Loucy (cell line): ENCODE data around the gene GLT1D1.

Experiments used
- H2AFZ ChIP-seq: fragments of 200-600 bp; sonication (generic); 2 replicates; pipeline ENCODE4 v1.6.0; 2016; ENCODE audit warnings: antibody characterized with exemption, mild to moderate bottlenecking, low read length, moderate library complexity
- H3F3A ChIP-seq: fragments of 200-600 bp; 2 replicates; pipeline ENCODE4 v1.6.0; 2016; ENCODE audit warnings: antibody characterized with exemption, low read depth, mild to moderate bottlenecking
- H3K27me3 ChIP-seq: fragments of 200-600 bp; sonication (generic); 2 replicates; pipeline ENCODE4 v1.6.1; 2014; ENCODE audit warnings: low read length, mild to moderate bottlenecking; ENCODE audit not compliant: insufficient read depth, poor library complexity, severe bottlenecking
- H3K36me3 ChIP-seq: fragments of 200-600 bp; sonication (generic); 2 replicates; pipeline ENCODE4 v1.6.1; 2016; ENCODE audit warnings: low read length; ENCODE audit not compliant: insufficient read depth
- H3K4me1 ChIP-seq: fragments of 200-600 bp; sonication (generic); 2 replicates; pipeline ENCODE4 v1.5.1; 2014; ENCODE audit warnings: low read length, mild to moderate bottlenecking; ENCODE audit not compliant: insufficient read depth, poor library complexity, severe bottlenecking
- H3K4me2 ChIP-seq: fragments of 200-600 bp; sonication (generic); 2 replicates; pipeline ENCODE4 v1.6.0; 2014; ENCODE audit warnings: antibody characterized with exemption, low read length, low read depth, mild to moderate bottlenecking; ENCODE audit not compliant: poor library complexity, severe bottlenecking
- H3K4me3 ChIP-seq: fragments of 200-600 bp; sonication (generic); 2 replicates; pipeline ENCODE4 v1.5.1; 2014; ENCODE audit warnings: low read length, mild to moderate bottlenecking, mixed read lengths; ENCODE audit not compliant: poor library complexity, severe bottlenecking
- H3K79me2 ChIP-seq: fragments of 200-600 bp; sonication (generic); 2 replicates; pipeline ENCODE4 v1.6.1; 2014; ENCODE audit warnings: low read length; ENCODE audit not compliant: insufficient read depth
- H3K9ac ChIP-seq: fragments of 200-600 bp; sonication (generic); 2 replicates; pipeline ENCODE4 v1.6.0; 2014; ENCODE audit warnings: mild to moderate bottlenecking, low read depth, low read length, moderate library complexity; ENCODE audit not compliant: poor library complexity, severe bottlenecking
- H3K9me2 ChIP-seq: fragments of 200-600 bp; sonication (generic); replicated peaks from 2 replicates; pipeline ENCODE4 v1.6.1; 2016; ENCODE audit warnings: low read depth, low read length, mixed read lengths
- H3K9me3 ChIP-seq: fragments of 200-600 bp; sonication (generic); 2 replicates; pipeline ENCODE4 v1.6.1; 2014; ENCODE audit warnings: mild to moderate bottlenecking, antibody characterized with exemption, low read length, low read depth; ENCODE audit not compliant: insufficient read depth
- H4K20me1 ChIP-seq: fragments of 200-600 bp; sonication (generic); 2 replicates; pipeline ENCODE4 v1.6.0; 2014; ENCODE audit warnings: antibody characterized with exemption, low read length, mild to moderate bottlenecking; ENCODE audit not compliant: insufficient read depth, poor library complexity, severe bottlenecking
- CTCF ChIP-seq: fragments of 200-600 bp; sonication (generic); conservative IDR thresholded peaks from 2 replicates; pipeline ENCODE4 v1.5.1; 2014; ENCODE audit warnings: mild to moderate bottlenecking, antibody characterized with exemption, low read length
- EZH2phosphoT487 ChIP-seq: fragments of 200-600 bp; IDR thresholded peaks from 2 replicates; pipeline ENCODE4 v1.6.1; 2018; ENCODE audit warnings: antibody characterized with exemption, mild to moderate bottlenecking, moderate library complexity, borderline replicate concordance

The GLT1D1 gene

GRCh38 chr12:128891856-128892255 is 38.6 kb downstream of the GLT1D1 start:
- no peaks in the 10 kb centered on the region for H3K4me1 ChIP-seq
- H3K36me3 ChIP-seq, result no peaks in the 10 kb centered on the region
- TF ChIP-seq CTCF (no peak), EZH2phosphoT487 (no peak)
- H3K9ac ChIP-seq, result no peak overlapping the region
- no peak overlapping the region for H2AFZ ChIP-seq
- no peak overlapping the region for H3K4me3 ChIP-seq
- no peaks in the 10 kb centered on the region for H4K20me1 ChIP-seq
- no peaks in the 10 kb centered on the region for H3K27me3 ChIP-seq
- no peaks in the 10 kb centered on the region for H3K9me2 ChIP-seq
- no peak overlapping the region for H3K4me2 ChIP-seq
- no peaks in the 10 kb centered on the region for H3K9me3 ChIP-seq
- H3F3A ChIP-seq, result no peaks in the 10 kb centered on the region
- H3K79me2 ChIP-seq, result no peaks in the 10 kb centered on the region

GRCh38 chr12:128903236-128903635 is 50.0 kb downstream of the GLT1D1 start:
- no peaks in the 10 kb centered on the region for H3K9me3 ChIP-seq
- H3F3A ChIP-seq, result no peaks in the 10 kb centered on the region
- H3K9ac ChIP-seq, result no peak overlapping the region
- H3K4me1 ChIP-seq, result no peaks in the 10 kb centered on the region
- TF ChIP-seq CTCF (no peak), EZH2phosphoT487 (no peak)
- H2AFZ ChIP-seq, result no peak overlapping the region
- H3K9me2 ChIP-seq, result no peaks in the 10 kb centered on the region
- H3K27me3 ChIP-seq, result no peaks in the 10 kb centered on the region
- no peak overlapping the region for H3K4me2 ChIP-seq
- H3K79me2 ChIP-seq, result no peaks in the 10 kb centered on the region
- H4K20me1 ChIP-seq, result no peaks in the 10 kb centered on the region
- H3K4me3 ChIP-seq, result no peak overlapping the region
- no peaks in the 10 kb centered on the region for H3K36me3 ChIP-seq

GRCh38 chr12:128905003-128905544 is 51.8 kb downstream of the GLT1D1 start:
- H3F3A ChIP-seq, result no peaks in the 10 kb centered on the region
- no peaks in the 10 kb centered on the region for H3K79me2 ChIP-seq
- H3K36me3 ChIP-seq, result no peaks in the 10 kb centered on the region
- no peaks in the 10 kb centered on the region for H3K9me3 ChIP-seq
- no peaks in the 10 kb centered on the region for H3K4me1 ChIP-seq
- no peak overlapping the region for H3K4me3 ChIP-seq
- no peak overlapping the region for H3K9ac ChIP-seq
- no peaks in the 10 kb centered on the region for H3K27me3 ChIP-seq
- no peak for TF ChIP-seq EZH2phosphoT487
- no peak for TF ChIP-seq CTCF
- H3K4me2 ChIP-seq, result no peak overlapping the region
- no peaks in the 10 kb centered on the region for H4K20me1 ChIP-seq
- H2AFZ ChIP-seq, result no peak overlapping the region
- no peaks in the 10 kb centered on the region for H3K9me2 ChIP-seq
